DMS53 (cell line): Measurements from ENCODE around the gene CLDN14.
"Not testable (repeated sequence)": the region's sequence is repeated elsewhere in the genome, so short reads cannot be mapped to it uniquely, and the experiment has no call there.

Experiments
- DNase-seq: peaks from one replicate; lab custom pipeline; 2025; lab: John Stamatoyannopoulos, UW

Gene CLDN14

GRCh38 chr21:36501589-36501892 is 21.6 kb upstream of the CLDN14 start:
- DNase-seq, result no peak

GRCh38 chr21:36499578-36500471 is 19.9 kb upstream of the CLDN14 start:
- DNase-seq, result no peak

- no peak for DNase-seq
Measured at GRCh38 chr21:36494557-36494956, 14.6 kb upstream of the CLDN14 start.

GRCh38 chr21:36491209-36491910 is 11.4 kb upstream of the CLDN14 start:
- no peak for DNase-seq

GRCh38 chr21:36489776-36490165 is 9.8 kb upstream of the CLDN14 start:
- no peak for DNase-seq

- DNase-seq, result no peak
Measured at GRCh38 chr21:36489103-36489775, 9.3 kb upstream of the CLDN14 start.

- DNase-seq, result peak; percentile 40
Measured at GRCh38 chr21:36487641-36488307, 7.9 kb upstream of the CLDN14 start.

- no peak for DNase-seq
Measured at GRCh38 chr21:36486246-36486645, 6.3 kb upstream of the CLDN14 start.

GRCh38 chr21:36485476-36485875 is 5.6 kb upstream of the CLDN14 start:
- DNase-seq, result no peak

- DNase-seq, result no peak
Measured at GRCh38 chr21:36483095-36483494, 3.2 kb upstream of the CLDN14 start.

GRCh38 chr21:36482673-36483072 is 2.8 kb upstream of the CLDN14 start:
- DNase-seq, result no peak

GRCh38 chr21:36482181-36482580 is 2.3 kb upstream of the CLDN14 start:
- no peak for DNase-seq

GRCh38 chr21:36481639-36482038 is 1.7 kb upstream of the CLDN14 start:
- DNase-seq, result no peak

- no peak for DNase-seq
Measured at GRCh38 chr21:36480618-36481017, 696 bp upstream of the CLDN14 start.

- no peak for DNase-seq
Measured at GRCh38 chr21:36478941-36479340, 981 bp downstream of the CLDN14 start.

- no peak for DNase-seq
Measured at GRCh38 chr21:36478207-36478701, 1.7 kb downstream of the CLDN14 start.

GRCh38 chr21:36477559-36477958 is 2.4 kb downstream of the CLDN14 start:
- DNase-seq, result no peak

- DNase-seq, result no peak
Measured at GRCh38 chr21:36477001-36477400, 2.9 kb downstream of the CLDN14 start.

- DNase-seq, result not testable (repeated sequence)
Measured at GRCh38 chr21:36476541-36476940, 3.4 kb downstream of the CLDN14 start.

GRCh38 chr21:36474591-36474990 is 5.3 kb downstream of the CLDN14 start:
- DNase-seq, result no peak

GRCh38 chr21:36473203-36473602 is 6.7 kb downstream of the CLDN14 start:
- DNase-seq, result no peak

- DNase-seq, result no peak
Measured at GRCh38 chr21:36472377-36472776, 7.5 kb downstream of the CLDN14 start.
